ENCODE data around the gene FARP1.

The FARP1 gene

GRCh38 chr13:98436233-98436910, 293.5 kb downstream of the FARP1 start:
- ATAC-seq: no peak

DNA sequence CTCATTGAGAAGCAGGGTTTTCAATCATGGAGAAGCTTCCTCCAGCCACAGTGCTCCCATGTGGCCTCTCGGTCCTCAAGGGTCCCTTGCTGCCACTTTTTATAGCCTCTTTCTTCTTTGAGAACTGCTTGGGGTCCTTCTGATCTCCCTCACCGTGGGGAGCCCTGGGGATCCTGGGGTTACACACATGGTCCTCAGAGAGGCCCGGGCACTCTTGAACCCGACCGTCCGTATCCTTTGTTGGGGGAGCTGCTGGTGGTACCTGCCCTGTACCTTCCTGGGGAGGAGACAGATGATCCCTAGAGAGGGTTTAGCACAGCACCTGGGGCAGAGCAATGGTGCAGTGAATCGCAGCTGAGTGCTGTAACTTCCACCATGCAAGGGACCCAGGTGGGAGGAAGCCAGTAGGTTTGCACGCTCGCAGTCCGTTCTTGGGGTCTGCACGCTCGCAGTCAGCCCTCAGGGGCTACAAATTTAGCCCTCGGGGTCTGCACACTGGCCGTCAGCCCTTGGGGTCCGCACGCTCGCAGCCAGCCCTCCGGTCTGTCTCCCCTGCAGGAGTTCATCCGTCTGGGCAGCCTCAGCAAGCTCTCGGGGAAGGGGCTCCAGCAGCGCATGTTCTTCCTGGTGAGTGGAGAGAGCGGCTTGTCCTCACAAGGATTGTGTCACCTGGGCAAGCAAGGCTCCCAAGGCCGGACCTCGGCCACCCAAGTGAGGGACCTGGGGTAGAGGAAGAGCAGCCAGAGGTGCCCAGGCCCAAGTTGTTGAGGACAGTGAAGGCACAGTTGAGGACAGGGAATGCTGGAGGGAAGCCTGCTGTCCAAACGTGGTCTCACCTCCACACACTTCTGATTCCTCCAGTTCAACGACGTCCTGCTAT, 295.6 kb downstream of the FARP1 start:
- ATAC-seq: no peak

DNA sequence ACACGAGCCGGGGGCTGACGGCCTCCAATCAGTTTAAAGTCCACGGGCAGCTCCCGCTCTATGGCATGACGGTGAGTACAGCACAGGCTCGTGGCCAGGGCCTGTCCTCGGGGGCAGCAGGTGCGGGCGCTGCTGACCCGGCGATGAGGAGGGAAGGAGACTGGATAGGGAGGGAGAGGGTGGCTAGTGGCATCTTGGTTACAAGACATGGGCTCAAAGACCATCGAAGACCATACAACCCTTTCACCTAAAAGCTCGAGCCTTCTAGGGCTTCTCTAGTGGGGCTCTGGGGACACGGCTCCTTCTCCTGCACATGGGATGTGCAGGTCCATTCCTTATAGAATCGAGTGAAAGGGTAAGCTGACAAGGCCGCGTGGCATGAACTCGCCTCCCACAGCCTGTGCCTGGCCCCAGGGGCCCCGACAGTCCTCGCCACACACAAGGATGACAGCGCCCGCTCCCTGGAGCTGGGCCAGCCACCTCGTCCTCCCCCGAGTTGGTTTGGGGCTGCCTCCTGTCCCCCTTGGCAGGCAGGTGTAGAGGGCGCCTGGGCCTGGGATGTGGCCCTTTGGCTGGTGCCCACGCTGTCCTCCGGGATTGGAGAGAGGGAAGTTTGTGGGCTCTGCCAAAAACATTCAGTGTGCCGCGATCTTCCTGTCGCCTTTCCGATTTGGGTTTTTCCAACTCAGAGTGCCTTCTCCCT, 296.4 kb downstream of the FARP1 start:
- no peak for ATAC-seq

GRCh38 chr13:98439896-98440295, 297.0 kb downstream of the FARP1 start:
- no peak for ATAC-seq

GRCh38 chr13:98440390-98441055, 297.6 kb downstream of the FARP1 start:
- ATAC-seq: no peak

- no peak for ATAC-seq
Observed at GRCh38 chr13:98441056-98441676, 298.3 kb downstream of the FARP1 start.

- no peak for ATAC-seq
Observed at GRCh38 chr13:98442391-98443230, 299.7 kb downstream of the FARP1 start.

- ATAC-seq: no peak
Observed at GRCh38 chr13:98443329-98443728, 300.4 kb downstream of the FARP1 start.

- no peak for ATAC-seq
Observed at GRCh38 chr13:98443800-98444325, 301.0 kb downstream of the FARP1 start.

DNA sequence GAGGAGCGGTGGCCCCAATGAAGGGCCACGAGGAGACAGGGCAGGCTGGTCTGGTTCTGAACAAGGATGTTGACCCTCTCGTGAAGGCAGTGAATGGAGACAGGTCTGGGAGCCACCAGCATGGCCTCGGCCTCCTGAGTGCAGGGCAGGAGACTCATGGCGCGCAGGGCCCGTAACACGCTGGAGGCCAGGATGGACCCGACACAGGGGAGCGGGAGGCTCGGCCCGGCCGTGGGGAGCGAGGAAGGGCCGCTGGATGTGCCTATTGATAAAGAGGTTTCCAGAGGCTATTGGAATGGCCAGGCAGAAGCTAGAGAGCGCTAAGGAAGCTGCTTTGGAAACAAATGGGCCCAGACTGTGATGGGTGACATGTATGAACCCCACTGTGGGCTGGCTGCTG, 301.5 kb downstream of the FARP1 start:
- no peak for ATAC-seq

GRCh38 chr13:98445340-98446233, 302.7 kb downstream of the FARP1 start:
- ATAC-seq: peak; percentile 87 to 88

- no peak for ATAC-seq
Observed at GRCh38 chr13:98446234-98446621, 303.3 kb downstream of the FARP1 start.

DNA sequence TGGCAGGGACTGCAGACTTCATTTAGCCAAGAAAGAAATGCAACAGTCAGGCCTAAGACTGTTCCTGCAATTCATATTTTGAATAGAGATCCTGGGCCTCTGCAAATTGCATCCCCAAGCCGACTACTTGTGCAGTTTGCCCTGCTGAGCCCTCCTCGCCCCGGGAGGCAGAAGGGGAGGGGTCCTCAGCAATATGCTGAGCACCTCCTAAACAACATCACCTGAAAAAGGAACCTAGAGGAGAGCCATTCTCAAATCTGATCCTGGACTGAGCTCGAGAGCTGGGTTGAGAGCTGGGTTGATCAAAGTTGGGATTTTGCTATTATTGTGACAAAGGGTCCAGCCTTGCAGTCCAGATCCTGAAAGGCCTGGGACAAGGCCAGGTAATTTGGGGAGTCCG, 304.2 kb downstream of the FARP1 start:
- no peak for ATAC-seq

- no peak for ATAC-seq
Observed at GRCh38 chr13:98447881-98448641, 305.2 kb downstream of the FARP1 start.

- no peak for ATAC-seq
Observed at GRCh38 chr13:98448642-98448928, 305.7 kb downstream of the FARP1 start.

GRCh38 chr13:98449273-98449672, 306.4 kb downstream of the FARP1 start:
- no peak for ATAC-seq

- ATAC-seq: no peak
Observed at GRCh38 chr13:98450026-98450425, 307.1 kb downstream of the FARP1 start.

- peak; percentile 38 to 40 for ATAC-seq
Observed at GRCh38 chr13:98450539-98451111, 307.7 kb downstream of the FARP1 start.
